ENCODE results near the gene IRF7. TPM values are rescaled to one million over a fixed set of nuclear protein-coding genes. Genes with fewer than 3 reads are reported as not detected.

IRF7 gene
- total and polyA plus RNA-seq, 2 experiments from 2014 or later = 5.1 to 11.8 TPM

DNA sequence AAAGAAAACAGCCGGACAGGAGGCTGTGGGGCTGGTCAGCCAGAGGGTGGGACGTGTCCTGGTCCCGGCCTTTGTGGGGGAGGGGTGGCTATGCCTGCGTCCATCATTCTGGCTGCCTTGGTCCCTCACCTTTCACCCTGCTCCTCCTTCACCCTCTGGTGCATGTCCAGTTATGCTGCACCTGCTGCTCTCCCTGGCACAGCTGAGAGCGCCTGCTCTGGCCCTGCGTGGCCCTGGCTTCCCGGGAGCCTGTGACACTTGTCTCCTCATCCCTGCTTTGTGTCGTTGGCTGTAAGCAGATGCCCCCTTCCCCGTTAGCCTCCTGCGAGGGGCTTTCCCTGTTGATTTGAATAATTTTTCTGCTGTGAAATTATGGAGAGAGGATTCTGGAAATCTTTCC is 22.8 kb downstream of the IRF7 start:
- H2AFZ ChIP-seq = no peak overlapping the region
- in situ Hi-C loops (cut with MboI) = no loop called here
- no peak overlapping the region for H3K9ac ChIP-seq

DNA sequence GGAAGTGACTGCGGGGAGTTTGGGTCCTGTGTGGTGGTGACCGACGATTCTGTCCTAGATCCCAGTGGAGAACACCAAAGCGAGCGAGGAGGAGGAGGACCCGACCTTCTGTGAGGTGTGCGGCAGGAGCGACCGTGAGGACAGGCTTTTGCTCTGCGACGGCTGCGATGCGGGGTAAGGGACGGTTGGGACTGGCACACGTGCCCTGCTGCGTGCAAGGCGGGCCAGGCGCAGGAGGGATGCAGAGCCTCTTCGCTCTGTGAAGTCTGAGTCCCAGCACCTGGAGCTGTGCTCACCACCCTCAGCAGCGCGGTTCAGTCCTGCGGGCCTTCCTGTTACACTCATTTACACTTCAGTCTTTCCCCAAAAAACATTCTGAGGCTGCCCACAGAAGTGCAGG is 23.2 kb downstream of the IRF7 start:
- Histone ChIP-seq H3K9ac (no peak overlapping the region), H3K36me3 (ENCODE audit: low read depth) (peaks cover 5% of the 10 kb centered on the region; the same call in 1 of the 2 replicates), H3K9me3 (ENCODE audit: low read depth) (no peaks in the 10 kb centered on the region), H3K4me3 (no peak overlapping the region), H3K4me1 (ENCODE audit: insufficient read depth) (0 out of 2 replicates have a peak, but pooled peaks cover 4% of the 10 kb centered on the region), H3K79me2 (ENCODE audit: insufficient read depth) (peaks cover 80% of the 10 kb centered on the region), H3K4me2 (ENCODE audit: unreplicated experiment) (no peak overlapping the region), H3F3A (ENCODE audit: insufficient read depth) (no peaks in the 10 kb centered on the region), H4K20me1 (ENCODE audit: insufficient read depth) (no peaks in the 10 kb centered on the region), H3K27ac (no peak overlapping the region), H3K9me2 (ENCODE audit: insufficient read depth) (no peaks in the 10 kb centered on the region), H3K27me3 (replicated peaks; ENCODE audit: insufficient read depth) (no peaks in the 10 kb centered on the region), H2AFZ (no peak overlapping the region)
- TF ChIP-seq EZH2 (IDR thresholded peaks at IDR 0.05; ENCODE audit: insufficient read depth, poor library complexity, severe bottlenecking) (no peak), EZH2phosphoT487 (IDR thresholded peaks at IDR 0.05; ENCODE audit: insufficient read depth, low read depth) (no peak)
- in situ Hi-C loops (cut with MboI) = no loop called here
- WGBS, 2 experiments (ENCODE audit: low coverage in 1 of 2, low lambda C conversion rate in 2 of 2, missing lambda C conversion rate in 2 of 2) = 91 to 94% methylated on average over 20 to 22 of the region's 22 CpGs
- no peak for DNase-seq

More for the DNA sequence above, 22.8 kb downstream of the IRF7 start:
- H3F3A ChIP-seq (ENCODE audit: insufficient read depth) = no peaks in the 10 kb centered on the region
- no peaks in the 10 kb centered on the region for H3K27me3 ChIP-seq (replicated peaks; ENCODE audit: insufficient read depth)
- 86% methylated on average over 10 of the region's 10 CpGs for WGBS, 2 experiments (ENCODE audit: low coverage in 1 of 2, low lambda C conversion rate in 2 of 2, missing lambda C conversion rate in 2 of 2)
- TF ChIP-seq EZH2 (IDR thresholded peaks at IDR 0.05; ENCODE audit: insufficient read depth, poor library complexity, severe bottlenecking) = no peak
- H3K9me3 ChIP-seq (ENCODE audit: low read depth) = no peaks in the 10 kb centered on the region
- H4K20me1 ChIP-seq (ENCODE audit: insufficient read depth) = no peaks in the 10 kb centered on the region
- no peak for DNase-seq
- no peaks in the 10 kb centered on the region for H3K9me2 ChIP-seq (ENCODE audit: insufficient read depth)
- H3K27ac ChIP-seq = no peak overlapping the region
- no peak overlapping the region for H3K4me2 ChIP-seq (ENCODE audit: unreplicated experiment)
- H3K79me2 ChIP-seq (ENCODE audit: insufficient read depth) = peaks cover 75% of the 10 kb centered on the region
- H3K4me1 ChIP-seq (ENCODE audit: insufficient read depth) = 0 out of 2 replicates have a peak, but pooled peaks cover 2% of the 10 kb centered on the region
- H3K4me3 ChIP-seq = no peak overlapping the region
- H3K36me3 ChIP-seq (ENCODE audit: low read depth) = peaks cover 5% of the 10 kb centered on the region; the same call in 1 of the 2 replicates

DNA sequence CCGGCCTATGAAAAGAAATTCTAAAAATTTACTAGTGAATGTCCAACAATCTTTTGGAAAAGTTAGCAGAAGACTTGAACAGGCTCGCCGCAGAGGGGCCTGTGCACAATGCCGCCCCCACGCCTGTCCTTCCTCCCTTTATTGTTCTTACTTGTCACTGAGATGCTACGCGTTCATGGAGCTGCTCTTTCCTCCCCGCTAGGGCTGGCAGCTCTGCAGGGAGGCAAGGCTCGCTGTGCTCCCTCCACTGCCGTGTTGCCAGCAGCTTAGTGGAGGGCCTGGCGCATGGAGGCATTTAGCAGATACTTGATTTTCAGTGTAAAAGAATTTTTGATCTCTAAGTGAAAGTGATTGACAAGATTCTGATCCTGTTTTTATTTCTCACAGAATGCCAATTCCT is 24.8 kb downstream of the IRF7 start:
- H2AFZ ChIP-seq = no peak overlapping the region
- TF ChIP-seq EZH2 (IDR thresholded peaks at IDR 0.05; ENCODE audit: insufficient read depth, poor library complexity, severe bottlenecking) (no peak), EZH2phosphoT487 (IDR thresholded peaks at IDR 0.05; ENCODE audit: insufficient read depth, low read depth) (no peak)
- 71 to 72% methylated on average over 11 of the region's 11 CpGs for WGBS, 2 experiments (ENCODE audit: low coverage in 1 of 2, low lambda C conversion rate in 2 of 2, missing lambda C conversion rate in 2 of 2)

DNA sequence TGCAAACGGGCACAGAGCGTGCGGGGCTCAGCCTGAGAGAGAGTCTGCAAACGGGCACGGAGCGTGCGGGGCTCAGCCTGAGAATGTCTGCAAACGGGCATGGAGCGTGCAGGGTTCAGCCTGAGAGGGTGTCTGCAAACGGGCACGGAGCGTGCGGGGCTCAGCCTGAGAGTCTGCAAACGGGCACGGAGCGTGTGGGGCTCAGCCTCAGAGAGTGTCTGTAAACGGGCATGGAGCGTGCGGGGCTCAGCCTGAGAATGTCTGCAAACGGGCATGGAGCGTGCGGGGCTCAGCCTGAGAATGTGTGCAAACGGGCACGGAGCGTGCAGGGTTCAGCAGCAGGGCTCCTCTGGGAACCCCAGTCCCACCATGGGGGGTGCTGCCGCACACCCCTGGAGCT is 26.0 kb downstream of the IRF7 start:
- no peaks in the 10 kb centered on the region for H3K27me3 ChIP-seq (replicated peaks; ENCODE audit: insufficient read depth)
- peaks cover 88% of the 10 kb centered on the region for H3K79me2 ChIP-seq (ENCODE audit: insufficient read depth)
- WGBS, 2 experiments (ENCODE audit: low coverage in 1 of 2, low lambda C conversion rate in 2 of 2, missing lambda C conversion rate in 2 of 2) = 90 to 91% methylated on average over 13 to 26 of the region's 26 CpGs
- no peak overlapping the region for H3K4me2 ChIP-seq (ENCODE audit: unreplicated experiment)
- peaks cover 5% of the 10 kb centered on the region; the same call in 1 of the 2 replicates for H3K36me3 ChIP-seq (ENCODE audit: low read depth)
- H3F3A ChIP-seq (ENCODE audit: insufficient read depth) = no peaks in the 10 kb centered on the region
- TF ChIP-seq EZH2 (IDR thresholded peaks at IDR 0.05; ENCODE audit: insufficient read depth, poor library complexity, severe bottlenecking) (no peak), EZH2phosphoT487 (IDR thresholded peaks at IDR 0.05; ENCODE audit: insufficient read depth, low read depth) (no peak)
- no peak overlapping the region for H3K4me3 ChIP-seq
- no peaks in the 10 kb centered on the region for H4K20me1 ChIP-seq (ENCODE audit: insufficient read depth)
- no peak overlapping the region for H2AFZ ChIP-seq
- no peaks in the 10 kb centered on the region for H3K9me3 ChIP-seq (ENCODE audit: low read depth)
- DNase-seq = no peak
- 0 out of 2 replicates have a peak, but pooled peaks cover 4% of the 10 kb centered on the region for H3K4me1 ChIP-seq (ENCODE audit: insufficient read depth)
- no peak overlapping the region for H3K9ac ChIP-seq
- H3K27ac ChIP-seq = no peak overlapping the region
- no peaks in the 10 kb centered on the region for H3K9me2 ChIP-seq (ENCODE audit: insufficient read depth)
- in situ Hi-C loops (cut with MboI) = no loop called here

More for the DNA sequence above, 24.8 kb downstream of the IRF7 start:
- Histone ChIP-seq H3K79me2 (ENCODE audit: insufficient read depth) (peaks cover 89% of the 10 kb centered on the region), H3K9ac (no peak overlapping the region), H3K27me3 (replicated peaks; ENCODE audit: insufficient read depth) (no peaks in the 10 kb centered on the region), H3K4me3 (no peak overlapping the region), H3F3A (ENCODE audit: insufficient read depth) (no peaks in the 10 kb centered on the region), H3K36me3 (ENCODE audit: low read depth) (peaks cover 5% of the 10 kb centered on the region; the same call in 1 of the 2 replicates), H3K4me2 (ENCODE audit: unreplicated experiment) (no peak overlapping the region), H3K4me1 (ENCODE audit: insufficient read depth) (0 out of 2 replicates have a peak, but pooled peaks cover 4% of the 10 kb centered on the region), H3K27ac (no peak overlapping the region), H3K9me2 (ENCODE audit: insufficient read depth) (no peaks in the 10 kb centered on the region), H4K20me1 (ENCODE audit: insufficient read depth) (no peaks in the 10 kb centered on the region), H3K9me3 (ENCODE audit: low read depth) (no peaks in the 10 kb centered on the region)
- in situ Hi-C loops (cut with MboI) = no loop called here
- DNase-seq = no peak

Measured in GM23248 (cell line).